GM23338 (cell line): ENCODE results near the gene COL4A2. TPM values are rescaled to one million over a fixed set of nuclear protein-coding genes. Genes with fewer than 3 reads are reported as not detected.

Experiments
- ATAC-seq: fragments of 200-7000 bp; cut with Tn5 transposase; 3 replicates; pipeline ENCODE4 v1.9.1; 2020
- DNase-seq: peaks from one replicate; pipeline ENCODE4 v3.0.0-alpha.2; 2015; ENCODE audit warnings: low spot score
- H2AFZ ChIP-seq: fragments of 200-600 bp; sonication (generic); 2 replicates; pipeline ENCODE4 v1.8.0; 2016; ENCODE audit warnings: antibody characterized with exemption, mild to moderate bottlenecking, moderate library complexity
- H3F3A ChIP-seq: fragments of 200-600 bp; sonication (generic); replicated peaks from 2 replicates; pipeline ENCODE4 v1.8.0; 2017; ENCODE audit warnings: antibody characterized with exemption, mixed run types, low read depth
- H3K27ac ChIP-seq: fragments of 200-600 bp; sonication (generic); 2 replicates; pipeline ENCODE4 v1.6.1; 2016; ENCODE audit warnings: low read depth
- H3K27me3 ChIP-seq: fragments of 200-600 bp; sonication (generic); 2 replicates; pipeline ENCODE4 v1.8.0; 2016; ENCODE audit warnings: mild to moderate bottlenecking, mixed run types, moderate library complexity; ENCODE audit not compliant: insufficient read depth
- H3K36me3 ChIP-seq: fragments of 200-600 bp; sonication (generic); 2 replicates; pipeline ENCODE4 v1.8.0; 2016; ENCODE audit warnings: mild to moderate bottlenecking; ENCODE audit not compliant: insufficient read depth
- H3K4me1 ChIP-seq: fragments of 200-600 bp; sonication (generic); 2 replicates; pipeline ENCODE4 v1.8.0; 2016; ENCODE audit warnings: mild to moderate bottlenecking, moderate library complexity; ENCODE audit not compliant: insufficient read depth
- H3K4me2 ChIP-seq: fragments of 200-600 bp; sonication (generic); 2 replicates; pipeline ENCODE4 v1.7.1; 2017; ENCODE audit warnings: mixed run types
- H3K4me3 ChIP-seq: fragments of 200-600 bp; sonication (generic); 2 replicates; pipeline ENCODE4 v1.6.1; 2016; ENCODE audit warnings: mixed run types
- H3K79me2 ChIP-seq: fragments of 200-600 bp; sonication (generic); replicated peaks from 2 replicates; pipeline ENCODE4 v1.8.0; 2017; ENCODE audit warnings: mild to moderate bottlenecking; ENCODE audit not compliant: insufficient read depth
- H3K9me2 ChIP-seq: fragments of 200-600 bp; sonication (generic); 2 replicates; pipeline ENCODE4 v1.8.0; 2017; ENCODE audit not compliant: insufficient read depth
- H4K20me1 ChIP-seq: fragments of 200-600 bp; sonication (generic); replicated peaks from 2 replicates; pipeline ENCODE4 v1.8.0; 2017; ENCODE audit warnings: mild to moderate bottlenecking; ENCODE audit not compliant: insufficient read depth
- H3K27ac Mint-ChIP-seq: 2 replicates; pipeline ENCODE4 v1.8.0; 2020; ENCODE audit warnings: inconsistent platforms, mild to moderate bottlenecking, moderate library complexity, mixed read lengths
- H3K27me3 Mint-ChIP-seq: 3 replicates; pipeline ENCODE4 v1.8.0; 2022; ENCODE audit warnings: low read depth, mild to moderate bottlenecking, moderate library complexity, mixed read lengths, inconsistent platforms; ENCODE audit not compliant: insufficient read depth, poor library complexity
- H3K36me3 Mint-ChIP-seq: 3 replicates; pipeline ENCODE4 v1.8.0; 2021; ENCODE audit warnings: low read depth, mild to moderate bottlenecking, inconsistent platforms, moderate library complexity, mixed read lengths
- H3K4me1 Mint-ChIP-seq: 3 replicates; pipeline ENCODE4 v1.8.0; 2020; ENCODE audit warnings: mild to moderate bottlenecking, inconsistent platforms, mixed read lengths
- H3K4me3 Mint-ChIP-seq: 3 replicates; pipeline ENCODE4 v1.8.0; 2021; ENCODE audit warnings: moderate library complexity, mild to moderate bottlenecking, inconsistent platforms, mixed read lengths
- H3K9me3 Mint-ChIP-seq: 3 replicates; pipeline ENCODE4 v1.8.0; 2020; ENCODE audit warnings: moderate library complexity, mild to moderate bottlenecking, inconsistent platforms, mixed read lengths
- CREB1 ChIP-seq: fragments of 250-450 bp; sonication (Bioruptor Pico); IDR thresholded peaks from 2 replicates; pipeline ENCODE4 v1.5.0; 2020; ENCODE audit warnings: low read depth, mild to moderate bottlenecking, moderate library complexity
- CTCF ChIP-seq, 2 experiments: fragments of 200-600 bp in 1 of 2; sonication (generic) in 1 of 2; conservative IDR thresholded peaks; 2 replicates each; pipeline versions ENCODE4 v1.5.1 to v1.6.1; 2016 to 2017; ENCODE audit warnings: antibody characterized with exemption in 2 of 2, low read depth in 2 of 2, mild to moderate bottlenecking in 2 of 2, moderate library complexity in 1 of 2
- EZH2 ChIP-seq: fragments of 200-600 bp; sonication (generic); IDR thresholded peaks from one replicate; pipeline ENCODE4 v1.8.0; 2017; ENCODE audit warnings: antibody characterized with exemption, mild to moderate bottlenecking, low read depth; ENCODE audit not compliant: unreplicated experiment
- EZH2phosphoT487 ChIP-seq: fragments of 200-600 bp; sonication (generic); IDR thresholded peaks from one replicate; pipeline ENCODE4 v1.8.1; 2018; ENCODE audit warnings: antibody characterized with exemption; ENCODE audit not compliant: unreplicated experiment
- JUNB ChIP-seq: IDR thresholded peaks from one replicate; pipeline ENCODE4 v1.6.1; 2016; ENCODE audit warnings: antibody characterized with exemption; ENCODE audit not compliant: unreplicated experiment
- NANOG ChIP-seq: IDR thresholded peaks from 2 replicates; pipeline ENCODE4 v1.6.1; 2016; ENCODE audit warnings: antibody characterized with exemption, borderline replicate concordance
- POLR2AphosphoS5 ChIP-seq: IDR thresholded peaks from 2 replicates; pipeline ENCODE4 v1.6.1; 2016; ENCODE audit warnings: antibody characterized with exemption, low read depth
- REST ChIP-seq: IDR thresholded peaks from one replicate; pipeline ENCODE4 v1.6.1; 2018; ENCODE audit warnings: antibody characterized with exemption; ENCODE audit not compliant: unreplicated experiment
- STAT1 ChIP-seq: IDR thresholded peaks from one replicate; pipeline ENCODE4 v1.6.1; 2016; ENCODE audit warnings: antibody characterized with exemption; ENCODE audit not compliant: unreplicated experiment
- ZNF114 ChIP-seq: fragments of 250-450 bp; sonication (Bioruptor Pico); IDR thresholded peaks from 2 replicates; pipeline ENCODE4 v1.5.0; 2020; ENCODE audit warnings: mild to moderate bottlenecking, moderate library complexity
- ZNF331 ChIP-seq: fragments of 250-450 bp; sonication (Bioruptor Pico); IDR thresholded peaks from 2 replicates; pipeline ENCODE4 v1.5.0; 2020; ENCODE audit warnings: low read depth, mild to moderate bottlenecking, moderate library complexity
- polyA plus RNA-seq: library from polyadenylated mRNA; unstranded; fragments of >200 nt; fragmentation: Nextera tagmentation; extraction: Ambion mirVana; gene quantifications from 2 replicates; pipeline ENCODE4 v1.2.1, GENCODE V29; 2016
- total RNA-seq: library from RNA; depleted of rRNA; stranded (reverse); fragments of >200 nt; shearing (Covaris generic); gene quantifications from 2 replicates; pipeline ENCODE4 v1.2.3, GENCODE V29; 2014
- TF ChIP-seq, protein P1 (sequence below): fragments of 250-450 bp; sonication (Bioruptor Pico); IDR thresholded peaks from 2 replicates; pipeline ENCODE4 v1.5.0; 2020; ENCODE audit warnings: mild to moderate bottlenecking, moderate library complexity
- TF ChIP-seq, protein P2 (sequence below): IDR thresholded peaks from 2 replicates; pipeline ENCODE4 v1.6.1; 2016; ENCODE audit warnings: antibody characterized with exemption

COL4A2 gene
- total and polyA plus RNA-seq, 2 experiments from 2014 or later = 37.4 to 131 TPM

DNA sequence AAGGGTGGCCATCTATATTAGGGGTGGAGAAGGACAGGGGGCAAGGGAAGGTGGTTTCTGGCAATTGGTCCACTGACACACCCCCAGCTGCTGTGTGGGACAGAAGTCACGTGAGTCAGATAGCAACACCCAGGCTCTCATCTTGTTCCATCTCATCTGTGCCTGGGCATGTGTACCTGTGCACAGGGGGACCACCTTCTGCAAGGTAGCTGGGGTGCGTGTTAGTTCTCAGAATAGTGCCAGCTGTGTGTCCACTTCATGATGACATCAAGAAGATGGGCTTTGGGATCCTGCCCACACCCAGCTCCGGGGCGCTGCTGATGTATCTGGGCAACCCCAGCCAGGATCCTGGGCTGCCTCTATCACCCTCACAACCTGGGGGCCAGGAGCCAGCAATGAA lies 38.6 kb downstream of the COL4A2 start:
- DNase-seq (no peak), ATAC-seq (no peak)
- Histone ChIP-seq H3K36me3 (no peaks in the 10 kb centered on the region), H2AFZ (no peak overlapping the region), H3K4me3 (no peak overlapping the region), H3K79me2 (peaks cover 30% of the 10 kb centered on the region), H3K4me2 (no peak overlapping the region), H3K4me1 (peaks cover 13% of the 10 kb centered on the region), H4K20me1 (peaks cover 5% of the 10 kb centered on the region; the same call in 1 of the 2 replicates), H3K9me2 (no peaks in the 10 kb centered on the region), H3F3A (no peaks in the 10 kb centered on the region), H3K27ac (no peak overlapping the region), H3K27me3 (no peaks in the 10 kb centered on the region)
- no peak for TF ChIP-seq POLR2AphosphoS5
- TF ChIP-seq STAT1 = no peak
- TF ChIP-seq REST = no peak
- no peak for TF ChIP-seq EZH2phosphoT487
- TF ChIP-seq NANOG = no peak
- TF ChIP-seq ZNF331 (CRISPR knock-in tag) = no peak
- no peak for TF ChIP-seq EZH2
- TF ChIP-seq, protein P1, sequence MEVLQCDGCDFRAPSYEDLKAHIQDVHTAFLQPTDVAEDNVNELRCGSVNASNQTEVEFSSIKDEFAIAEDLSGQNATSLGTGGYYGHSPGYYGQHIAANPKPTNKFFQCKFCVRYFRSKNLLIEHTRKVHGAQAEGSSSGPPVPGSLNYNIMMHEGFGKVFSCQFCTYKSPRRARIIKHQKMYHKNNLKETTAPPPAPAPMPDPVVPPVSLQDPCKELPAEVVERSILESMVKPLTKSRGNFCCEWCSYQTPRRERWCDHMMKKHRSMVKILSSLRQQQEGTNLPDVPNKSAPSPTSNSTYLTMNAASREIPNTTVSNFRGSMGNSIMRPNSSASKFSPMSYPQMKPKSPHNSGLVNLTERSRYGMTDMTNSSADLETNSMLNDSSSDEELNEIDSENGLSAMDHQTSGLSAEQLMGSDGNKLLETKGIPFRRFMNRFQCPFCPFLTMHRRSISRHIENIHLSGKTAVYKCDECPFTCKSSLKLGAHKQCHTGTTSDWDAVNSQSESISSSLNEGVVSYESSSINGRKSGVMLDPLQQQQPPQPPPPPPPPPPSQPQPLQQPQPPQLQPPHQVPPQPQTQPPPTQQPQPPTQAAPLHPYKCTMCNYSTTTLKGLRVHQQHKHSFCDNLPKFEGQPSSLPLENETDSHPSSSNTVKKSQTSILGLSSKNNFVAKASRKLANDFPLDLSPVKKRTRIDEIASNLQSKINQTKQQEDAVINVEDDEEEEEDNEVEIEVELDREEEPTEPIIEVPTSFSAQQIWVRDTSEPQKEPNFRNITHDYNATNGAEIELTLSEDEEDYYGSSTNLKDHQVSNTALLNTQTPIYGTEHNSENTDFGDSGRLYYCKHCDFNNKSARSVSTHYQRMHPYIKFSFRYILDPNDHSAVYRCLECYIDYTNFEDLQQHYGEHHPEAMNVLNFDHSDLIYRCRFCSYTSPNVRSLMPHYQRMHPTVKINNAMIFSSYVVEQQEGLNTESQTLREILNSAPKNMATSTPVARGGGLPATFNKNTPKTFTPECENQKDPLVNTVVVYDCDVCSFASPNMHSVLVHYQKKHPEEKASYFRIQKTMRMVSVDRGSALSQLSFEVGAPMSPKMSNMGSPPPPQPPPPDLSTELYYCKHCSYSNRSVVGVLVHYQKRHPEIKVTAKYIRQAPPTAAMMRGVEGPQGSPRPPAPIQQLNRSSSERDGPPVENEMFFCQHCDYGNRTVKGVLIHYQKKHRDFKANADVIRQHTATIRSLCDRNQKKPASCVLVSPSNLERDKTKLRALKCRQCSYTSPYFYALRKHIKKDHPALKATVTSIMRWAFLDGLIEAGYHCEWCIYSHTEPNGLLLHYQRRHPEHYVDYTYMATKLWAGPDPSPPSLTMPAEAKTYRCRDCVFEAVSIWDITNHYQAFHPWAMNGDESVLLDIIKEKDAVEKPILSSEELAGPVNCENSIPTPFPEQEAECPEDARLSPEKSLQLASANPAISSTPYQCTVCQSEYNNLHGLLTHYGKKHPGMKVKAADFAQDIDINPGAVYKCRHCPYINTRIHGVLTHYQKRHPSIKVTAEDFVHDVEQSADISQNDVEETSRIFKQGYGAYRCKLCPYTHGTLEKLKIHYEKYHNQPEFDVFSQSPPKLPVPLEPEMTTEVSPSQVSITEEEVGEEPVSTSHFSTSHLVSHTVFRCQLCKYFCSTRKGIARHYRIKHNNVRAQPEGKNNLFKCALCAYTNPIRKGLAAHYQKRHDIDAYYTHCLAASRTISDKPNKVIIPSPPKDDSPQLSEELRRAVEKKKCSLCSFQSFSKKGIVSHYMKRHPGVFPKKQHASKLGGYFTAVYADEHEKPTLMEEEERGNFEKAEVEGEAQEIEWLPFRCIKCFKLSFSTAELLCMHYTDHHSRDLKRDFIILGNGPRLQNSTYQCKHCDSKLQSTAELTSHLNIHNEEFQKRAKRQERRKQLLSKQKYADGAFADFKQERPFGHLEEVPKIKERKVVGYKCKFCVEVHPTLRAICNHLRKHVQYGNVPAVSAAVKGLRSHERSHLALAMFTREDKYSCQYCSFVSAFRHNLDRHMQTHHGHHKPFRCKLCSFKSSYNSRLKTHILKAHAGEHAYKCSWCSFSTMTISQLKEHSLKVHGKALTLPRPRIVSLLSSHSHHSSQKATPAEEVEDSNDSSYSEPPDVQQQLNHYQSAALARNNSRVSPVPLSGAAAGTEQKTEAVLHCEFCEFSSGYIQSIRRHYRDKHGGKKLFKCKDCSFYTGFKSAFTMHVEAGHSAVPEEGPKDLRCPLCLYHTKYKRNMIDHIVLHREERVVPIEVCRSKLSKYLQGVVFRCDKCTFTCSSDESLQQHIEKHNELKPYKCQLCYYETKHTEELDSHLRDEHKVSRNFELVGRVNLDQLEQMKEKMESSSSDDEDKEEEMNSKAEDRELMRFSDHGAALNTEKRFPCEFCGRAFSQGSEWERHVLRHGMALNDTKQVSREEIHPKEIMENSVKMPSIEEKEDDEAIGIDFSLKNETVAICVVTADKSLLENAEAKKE (CRISPR knock-in tag) = no peak
- TF ChIP-seq CTCF (conservative IDR thresholded peaks at IDR 0.05; ENCODE audit: low read depth in 2 of 2) = no peak
- no peak for TF ChIP-seq JUNB
- no peak for TF ChIP-seq CREB1
- no peak for TF ChIP-seq ZNF114
- TF ChIP-seq, protein P2, sequence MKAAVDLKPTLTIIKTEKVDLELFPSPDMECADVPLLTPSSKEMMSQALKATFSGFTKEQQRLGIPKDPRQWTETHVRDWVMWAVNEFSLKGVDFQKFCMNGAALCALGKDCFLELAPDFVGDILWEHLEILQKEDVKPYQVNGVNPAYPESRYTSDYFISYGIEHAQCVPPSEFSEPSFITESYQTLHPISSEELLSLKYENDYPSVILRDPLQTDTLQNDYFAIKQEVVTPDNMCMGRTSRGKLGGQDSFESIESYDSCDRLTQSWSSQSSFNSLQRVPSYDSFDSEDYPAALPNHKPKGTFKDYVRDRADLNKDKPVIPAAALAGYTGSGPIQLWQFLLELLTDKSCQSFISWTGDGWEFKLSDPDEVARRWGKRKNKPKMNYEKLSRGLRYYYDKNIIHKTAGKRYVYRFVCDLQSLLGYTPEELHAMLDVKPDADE = no peak
- Mint-ChIP-seq H3K36me3 (no peaks in the 10 kb centered on the region), H3K27ac (no peak overlapping the region), H3K27me3 (peaks cover 3% of the 10 kb centered on the region), H3K4me1 (peaks cover 21% of the 10 kb centered on the region), H3K9me3 (no peaks in the 10 kb centered on the region), H3K4me3 (no peak overlapping the region)
